Gastroesophageal sphincter (tissue), 3 donors: ENCODE results near the gene LMO4.

Experiments used
- POLR2A ChIP-seq, 2 donors: fragments of 450-650 bp; IDR thresholded peaks; one replicate each; pipeline ENCODE4 v1.6.1; 2017; ENCODE audit warnings: antibody characterized with exemption in 2 of 2, mild to moderate bottlenecking in 2 of 2, moderate library complexity in 1 of 2
- POLR2AphosphoS5 ChIP-seq: sonication (generic); formaldehyde crosslinking; IDR thresholded peaks from one replicate; pipeline ENCODE4 v1.6.1; 2017; ENCODE audit warnings: antibody characterized with exemption
- TF ChIP-seq, protein P1 (sequence below), 4 experiments: fragments of 200-600 bp in 2 of 4; fragments of 450-650 bp in 2 of 4; sonication (generic) in 1 of 4; IDR thresholded peaks; one replicate each; pipeline ENCODE4 v1.5.1; 2017 to 2019; ENCODE audit warnings: antibody characterized with exemption in 4 of 4, mild to moderate bottlenecking in 2 of 4, moderate library complexity in 2 of 4

- TF ChIP-seq, protein P1, sequence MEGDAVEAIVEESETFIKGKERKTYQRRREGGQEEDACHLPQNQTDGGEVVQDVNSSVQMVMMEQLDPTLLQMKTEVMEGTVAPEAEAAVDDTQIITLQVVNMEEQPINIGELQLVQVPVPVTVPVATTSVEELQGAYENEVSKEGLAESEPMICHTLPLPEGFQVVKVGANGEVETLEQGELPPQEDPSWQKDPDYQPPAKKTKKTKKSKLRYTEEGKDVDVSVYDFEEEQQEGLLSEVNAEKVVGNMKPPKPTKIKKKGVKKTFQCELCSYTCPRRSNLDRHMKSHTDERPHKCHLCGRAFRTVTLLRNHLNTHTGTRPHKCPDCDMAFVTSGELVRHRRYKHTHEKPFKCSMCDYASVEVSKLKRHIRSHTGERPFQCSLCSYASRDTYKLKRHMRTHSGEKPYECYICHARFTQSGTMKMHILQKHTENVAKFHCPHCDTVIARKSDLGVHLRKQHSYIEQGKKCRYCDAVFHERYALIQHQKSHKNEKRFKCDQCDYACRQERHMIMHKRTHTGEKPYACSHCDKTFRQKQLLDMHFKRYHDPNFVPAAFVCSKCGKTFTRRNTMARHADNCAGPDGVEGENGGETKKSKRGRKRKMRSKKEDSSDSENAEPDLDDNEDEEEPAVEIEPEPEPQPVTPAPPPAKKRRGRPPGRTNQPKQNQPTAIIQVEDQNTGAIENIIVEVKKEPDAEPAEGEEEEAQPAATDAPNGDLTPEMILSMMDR (IDR thresholded peaks at IDR 0.05): no peak
- TF ChIP-seq POLR2AphosphoS5: peak; percentile 6
- no peak for TF ChIP-seq POLR2A (IDR thresholded peaks at IDR 0.05)
These were observed 5.1 kb downstream of the LMO4 start for GRCh38 chr1:87333692-87334347.
